Daoy (cell line): ENCODE data around the gene BGLAP. TPM values are rescaled to one million over a fixed set of nuclear protein-coding genes. Genes with fewer than 3 reads are reported as not detected.
A peak's percentile ranks its signal among the peaks of the same experiment; 100 is the strongest.
"Not testable (repeated sequence)": the region's sequence is repeated elsewhere in the genome, so short reads cannot be mapped to it uniquely, and the experiment has no call there.

Experiments used
- DNase-seq: peaks from one replicate; pipeline ENCODE4 v3.0.0-alpha.2; 2015; ENCODE audit warnings: low read depth
- total RNA-seq: library from RNA; depleted of rRNA; stranded (reverse); fragments of >200 nt; shearing (Covaris generic); gene quantifications from 2 replicates; pipeline ENCODE4 v1.2.3, GENCODE V29; 2014; rRNA removed

The BGLAP gene
- total RNA-seq: 0.17 TPM in 1 of 2 replicates, not detected in the other

GRCh38 chr1:156241926-156242325 is at the start of gene BGLAP:
Gene BGLAP, plus strand, starts transcription at chr1:156242184. Its CDS starts 48 bp downstream, at chr1:156242232.
- DNase-seq: no peak

DNA sequence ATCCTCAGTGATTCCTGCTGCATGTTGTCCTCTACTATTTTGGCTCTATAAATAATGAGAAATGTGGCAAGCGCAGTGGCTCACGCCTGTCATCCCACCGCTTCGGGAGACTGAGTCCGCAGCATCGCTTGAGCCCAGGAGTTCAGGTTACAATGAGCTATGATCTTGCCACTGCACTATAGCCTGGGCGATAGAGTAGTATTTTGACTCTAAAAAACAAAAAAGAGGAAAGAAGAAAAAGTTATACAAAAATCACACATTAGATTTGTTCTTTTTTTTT is 48.8 kb upstream of the BGLAP start:
- no peak for DNase-seq

DNA sequence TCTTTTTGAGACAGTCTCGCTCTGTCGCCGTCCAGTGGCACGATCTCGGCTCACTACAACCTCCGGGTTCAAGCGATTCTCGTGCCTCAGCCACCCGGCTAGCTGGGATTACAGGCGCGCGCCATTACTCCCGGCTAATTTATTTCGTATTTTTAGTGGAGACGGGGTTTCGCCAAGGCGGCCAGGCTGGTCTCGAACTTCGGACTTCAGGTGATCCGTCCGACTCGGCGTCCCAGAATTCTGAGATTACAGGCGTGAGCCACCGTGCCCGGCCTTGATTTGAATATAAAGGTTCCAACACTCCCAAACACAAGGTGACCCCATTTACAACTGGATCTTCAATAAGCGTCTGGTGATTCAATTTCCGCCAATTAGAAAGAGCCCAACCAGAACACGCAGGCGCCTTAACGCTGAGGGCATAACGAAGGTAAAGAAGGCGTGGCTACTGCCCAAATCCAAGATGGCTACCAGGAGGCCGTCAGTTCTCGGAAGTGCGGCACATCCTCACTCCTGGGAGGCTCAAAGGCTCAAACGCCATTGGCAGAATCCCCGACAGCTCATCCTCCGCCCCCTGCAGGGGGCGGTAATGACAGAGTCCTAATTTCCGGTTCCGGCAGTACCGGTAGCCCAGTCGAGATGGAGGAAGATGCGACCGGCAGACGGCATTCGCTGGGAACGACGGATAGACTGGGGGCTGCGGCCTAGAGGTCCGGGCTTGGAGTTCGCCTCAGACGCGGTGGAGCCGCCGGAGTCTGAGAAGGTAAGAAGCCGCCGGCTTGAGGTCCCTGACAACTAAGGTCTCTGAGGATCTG is 48.3 kb upstream of the BGLAP start, which contains the start of gene SLC25A44:
SLC25A44 (plus strand) TSS at position 617 of the 812 bp plus-strand sequence. CDS start 5,744 bp downstream, outside the sequence.
- peak; percentile 99 for DNase-seq

GRCh38 chr1:156194300-156194652 is 47.7 kb upstream of the BGLAP start:
- DNase-seq: peak; percentile 14

DNA sequence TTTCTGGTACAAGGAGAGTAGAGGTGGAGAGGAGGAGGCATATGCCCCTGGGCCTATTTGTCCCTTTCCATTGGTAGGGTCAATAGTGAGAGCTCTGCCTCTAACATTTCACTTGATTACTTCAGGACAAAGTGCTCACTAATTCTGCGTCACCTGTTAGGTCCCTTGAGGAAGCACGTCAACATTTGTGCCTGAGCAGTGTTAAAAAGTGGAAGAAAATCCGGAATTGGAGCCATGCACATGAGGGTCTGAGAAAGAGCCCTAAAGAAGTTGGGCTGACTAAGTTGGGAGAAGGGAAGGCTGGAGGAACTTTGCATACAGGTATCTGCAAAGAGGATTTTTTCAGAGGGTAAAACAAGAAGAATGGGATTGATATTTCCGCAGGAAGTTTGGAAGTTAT is 46.1 kb upstream of the BGLAP start:
- DNase-seq: no peak

GRCh38 chr1:156196445-156196844 is 45.5 kb upstream of the BGLAP start:
- DNase-seq: no peak

DNA sequence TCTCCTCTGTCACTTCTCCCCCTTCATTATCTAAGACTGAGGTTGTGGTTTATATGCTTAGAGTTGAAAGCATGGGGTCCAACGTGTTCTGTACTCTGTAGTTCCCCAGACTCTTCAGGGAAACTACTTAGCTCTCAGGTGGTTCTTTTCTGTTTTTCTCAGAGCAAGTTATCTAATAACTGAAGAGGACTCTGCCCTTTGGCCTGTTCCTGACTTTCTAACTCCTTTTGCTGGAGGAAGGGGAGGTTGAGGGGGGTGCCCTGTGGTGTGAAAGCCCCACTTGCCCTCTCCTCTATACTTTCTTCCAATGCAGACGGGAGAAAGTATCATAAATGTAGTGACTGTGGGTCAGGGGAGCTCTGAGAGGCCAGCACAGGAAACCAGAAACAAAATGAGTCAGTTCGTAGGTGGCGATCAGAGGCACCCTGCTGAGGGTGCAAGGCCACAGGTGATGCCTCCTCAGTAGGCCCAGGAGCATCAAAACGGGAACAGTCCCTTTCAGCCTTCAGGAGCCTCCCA is 43.1 kb upstream of the BGLAP start:
- no peak for DNase-seq

GRCh38 chr1:156200044-156200443 is 41.9 kb upstream of the BGLAP start:
- DNase-seq: no peak

DNA sequence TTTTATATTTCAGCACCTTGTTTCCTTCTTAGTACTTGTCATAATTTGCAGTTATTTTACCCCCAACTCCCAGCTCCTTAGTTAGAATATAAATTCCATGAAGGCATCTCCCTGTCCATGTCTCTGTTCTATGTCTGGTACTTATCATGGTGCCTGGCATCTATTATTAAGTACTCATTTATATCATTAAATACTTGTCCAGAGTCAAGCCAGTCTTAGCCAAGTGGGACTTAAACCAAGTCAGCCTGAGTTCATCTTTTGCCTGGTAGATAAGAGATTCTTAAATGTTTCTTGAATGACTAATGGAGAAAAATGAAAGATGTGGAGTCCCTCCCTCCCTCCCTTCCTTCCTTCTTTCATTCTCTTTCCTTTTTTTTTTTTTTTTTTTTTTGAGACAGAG is 38.7 kb upstream of the BGLAP start:
- no peak for DNase-seq

DNA sequence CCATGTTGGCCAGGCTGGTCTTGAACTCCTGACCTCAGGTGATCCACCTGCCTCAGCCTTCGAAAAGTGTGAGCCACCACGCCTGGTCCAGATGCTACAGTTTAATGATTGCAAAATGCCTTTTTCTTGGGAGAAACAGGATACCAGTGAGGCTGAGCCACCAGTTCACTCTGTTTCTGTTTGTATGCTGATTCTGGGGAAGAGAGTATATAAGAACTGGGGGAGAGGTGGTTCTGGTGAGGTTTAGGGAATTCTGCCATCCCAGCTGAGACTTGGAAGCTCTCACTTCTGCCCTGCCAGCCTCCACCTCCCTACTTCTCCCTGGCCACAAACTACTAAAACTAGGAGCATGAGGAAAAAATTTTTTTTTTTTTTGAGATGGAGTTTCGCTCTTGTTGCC is 37.3 kb upstream of the BGLAP start:
- DNase-seq: no peak

- no peak for DNase-seq
Observed at GRCh38 chr1:156211243-156211642, 30.7 kb upstream of the BGLAP start.

- no peak for DNase-seq
Observed at GRCh38 chr1:156212130-156212529, 29.9 kb upstream of the BGLAP start.

DNA sequence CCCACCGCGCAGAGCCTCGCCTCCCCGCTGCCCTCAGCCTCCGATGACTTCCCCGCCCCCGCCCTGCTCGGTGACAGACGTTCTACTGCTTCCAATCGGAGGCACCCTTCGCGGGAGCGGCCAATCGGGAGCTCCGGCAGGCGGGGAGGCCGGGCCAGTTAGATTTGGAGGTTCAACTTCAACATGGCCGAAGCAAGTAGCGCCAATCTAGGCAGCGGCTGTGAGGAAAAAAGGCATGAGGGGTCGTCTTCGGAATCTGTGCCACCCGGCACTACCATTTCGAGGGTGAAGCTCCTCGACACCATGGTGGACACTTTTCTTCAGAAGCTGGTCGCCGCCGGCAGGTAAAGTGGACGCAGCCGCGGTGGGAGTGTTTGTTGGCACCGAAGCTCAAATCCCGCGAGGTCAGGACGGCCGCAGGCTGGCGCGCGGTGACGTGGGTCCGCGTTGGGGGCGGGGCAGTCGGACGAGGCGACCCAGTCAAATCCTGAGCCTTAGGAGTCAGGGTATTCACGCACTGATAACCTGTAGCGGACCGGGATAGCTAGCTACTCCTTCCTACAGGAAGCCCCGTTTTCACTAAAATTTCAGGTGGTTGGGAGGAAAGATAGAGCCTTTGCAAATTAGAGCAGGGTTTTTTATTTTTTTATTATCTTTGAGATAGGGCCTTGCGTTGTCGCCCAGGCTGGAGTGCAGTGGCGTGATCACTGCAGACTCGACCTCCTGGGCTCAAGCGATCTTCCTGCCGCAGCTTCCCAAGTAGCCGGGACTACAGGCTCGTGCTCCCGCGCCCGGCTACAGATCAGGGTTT is 28.9 kb upstream of the BGLAP start, which contains the start of gene PMF1:
PMF1 (plus strand) TSS at position 175 of the 811 bp plus-strand sequence; CDS start at position 184, 9 bp downstream.
- DNase-seq: peak; percentile 98

DNA sequence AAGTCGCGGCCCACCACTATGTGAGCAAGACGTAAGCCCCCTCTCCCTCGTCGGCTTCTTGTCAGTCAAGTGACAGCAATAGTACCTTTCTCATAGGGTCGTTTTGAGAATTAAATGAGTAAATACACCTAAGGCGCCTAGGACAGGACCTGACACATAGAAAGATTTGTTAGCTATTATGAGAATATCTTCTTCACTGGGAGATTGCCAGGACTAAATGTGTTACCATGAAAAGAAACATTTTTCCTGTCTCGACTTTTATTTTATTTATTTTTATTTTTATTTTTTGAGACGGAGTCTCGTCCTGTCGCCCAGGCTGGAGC is 28.4 kb upstream of the BGLAP start:
- DNase-seq: no peak

DNA sequence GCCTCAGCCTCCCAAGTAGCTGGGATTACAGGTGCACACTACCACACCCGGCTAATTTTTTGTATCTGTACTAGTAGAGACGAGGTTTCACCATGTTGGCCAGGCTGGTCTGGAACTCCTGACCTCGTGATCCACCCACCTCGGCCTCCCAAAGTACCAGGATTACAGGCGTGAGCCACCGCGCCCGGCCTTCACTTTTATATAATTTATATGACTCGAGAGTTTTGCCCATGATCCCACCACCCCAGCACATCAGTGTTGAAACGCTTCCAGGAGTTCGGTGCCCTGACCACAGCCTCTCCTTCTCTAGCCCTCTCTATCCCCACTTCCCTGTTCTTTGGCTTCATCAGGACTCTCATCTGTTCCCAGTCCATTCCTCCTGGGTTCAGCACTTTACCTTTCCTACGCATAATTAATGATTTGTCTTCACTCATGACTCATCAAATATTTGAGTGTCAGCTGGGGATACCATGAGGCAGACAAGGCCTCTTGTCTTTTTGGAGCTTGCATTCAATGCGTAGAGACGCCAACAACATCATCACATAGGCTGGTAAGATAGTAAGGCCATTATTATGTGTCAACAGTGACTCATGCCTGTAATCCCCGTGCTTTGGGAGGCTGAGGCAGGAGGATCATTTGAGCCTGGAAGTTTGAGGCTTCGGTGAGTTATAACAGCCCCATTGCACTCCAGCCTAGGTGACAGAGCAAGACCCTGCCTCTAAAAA is 27.8 kb upstream of the BGLAP start:
- peak; percentile 42 for DNase-seq

- not testable (repeated sequence) for DNase-seq
Observed at GRCh38 chr1:156216361-156217086, 25.5 kb upstream of the BGLAP start.

DNA sequence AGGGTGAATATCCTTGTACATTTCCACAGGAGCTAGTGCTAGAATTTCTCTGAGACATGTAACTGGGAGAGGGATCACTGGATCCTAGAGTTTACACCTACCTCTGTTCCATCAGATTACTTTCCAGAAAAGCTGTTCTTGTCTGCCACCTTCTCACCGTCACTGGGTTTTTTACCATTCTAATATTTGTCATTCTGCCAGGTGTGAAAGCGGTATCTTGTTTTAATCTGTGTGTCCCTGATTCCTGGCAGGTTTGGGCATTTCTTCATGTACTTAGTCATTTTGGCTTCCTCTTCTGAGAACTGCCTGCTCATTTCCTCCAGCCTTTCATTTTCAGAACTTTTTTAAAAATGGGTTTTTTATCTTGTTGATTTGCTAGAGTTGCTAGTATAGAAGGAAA is 24.1 kb upstream of the BGLAP start:
- DNase-seq: no peak

- DNase-seq: no peak
Observed at GRCh38 chr1:156220226-156220625, 21.8 kb upstream of the BGLAP start.

GRCh38 chr1:156221986-156222692 is 19.8 kb upstream of the BGLAP start:
- DNase-seq: no peak

DNA sequence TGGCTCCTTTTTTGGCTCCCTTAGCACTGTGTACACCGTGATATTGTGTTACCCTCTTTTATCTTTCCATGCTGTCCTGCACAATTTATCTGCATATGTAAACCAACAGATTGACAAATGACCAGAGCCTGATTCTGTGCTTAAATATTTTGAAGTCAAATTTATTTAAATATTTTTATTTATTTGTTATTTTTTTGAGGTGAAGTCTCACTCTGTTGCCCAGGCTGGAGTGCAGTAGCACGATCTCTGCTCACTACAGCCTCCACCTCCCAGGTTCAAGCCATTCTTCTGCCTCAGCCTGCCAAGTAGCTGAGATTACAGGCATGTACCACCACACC is 16.3 kb upstream of the BGLAP start:
- DNase-seq: no peak

GRCh38 chr1:156226116-156226538 is 15.9 kb upstream of the BGLAP start:
- DNase-seq: no peak
